HepG2 (cell line): ENCODE results near the gene KCNMA1.

ENCODE experiments used
- CC2D1A ChIP-seq: sonication (generic); formaldehyde crosslinking; IDR thresholded peaks from 2 replicates; pipeline ENCODE4 v1.8.1; 2023; ENCODE audit warnings: mild to moderate bottlenecking, missing genetic modification reagents
- CTCF ChIP-seq: sonication (generic); formaldehyde crosslinking; IDR thresholded peaks from 2 replicates; pipeline ENCODE4 v1.5.0; 2020; ENCODE audit warnings: mild to moderate bottlenecking, missing genetic modification reagents, moderate library complexity
- GABPA ChIP-seq, 2 experiments: IDR thresholded peaks; 2 replicates each; pipeline ENCODE4 v1.6.1; 2011 to 2016; ENCODE audit warnings: low read depth in 2 of 2, low read length in 1 of 2, missing biosample characterization in 1 of 2, missing genetic modification characterization in 1 of 2
- GABPB1 ChIP-seq: IDR thresholded peaks from 2 replicates; pipeline ENCODE4 v1.6.1; 2016; ENCODE audit warnings: mild to moderate bottlenecking, missing genetic modification reagents, moderate library complexity, missing compliant biosample characterization
- POLR2AphosphoS5 ChIP-seq: IDR thresholded peaks from 2 replicates; pipeline ENCODE4 v1.6.1; 2012; ENCODE audit warnings: low read depth, low read length
- SMAD3 ChIP-seq: sonication (generic); formaldehyde crosslinking; IDR thresholded peaks from 2 replicates; pipeline ENCODE4 v1.4.0; 2020; ENCODE audit warnings: missing genetic modification reagents
- SMAD9 ChIP-seq: sonication (generic); formaldehyde crosslinking; IDR thresholded peaks from 2 replicates; pipeline ENCODE4 v1.5.1; 2020; ENCODE audit warnings: mild to moderate bottlenecking, missing genetic modification reagents
- ZNF350 ChIP-seq: sonication (generic); formaldehyde crosslinking; IDR thresholded peaks from 2 replicates; pipeline ENCODE4 v1.4.0; 2020; ENCODE audit warnings: mild to moderate bottlenecking, low read depth, missing genetic modification reagents, borderline replicate concordance
- ZNF720 ChIP-seq: sonication (generic); formaldehyde crosslinking; IDR thresholded peaks from 2 replicates; pipeline ENCODE4 v1.4.0; 2020; ENCODE audit warnings: missing genetic modification reagents

GRCh38 chr10:77236700-77237099, 400.9 kb downstream of the KCNMA1 start:
- no peak for TF ChIP-seq POLR2AphosphoS5
- no peak for TF ChIP-seq SMAD9 (CRISPR knock-in tag)
- TF ChIP-seq SMAD3 = no peak
- no peak for TF ChIP-seq CC2D1A (CRISPR knock-in tag)
- no peak for TF ChIP-seq ZNF720 (CRISPR knock-in tag)
- TF ChIP-seq CTCF (CRISPR knock-in tag) = no peak
- TF ChIP-seq GABPA (IDR thresholded peaks at IDR 0.05; ENCODE audit: low read depth, low read length) = no peak
- TF ChIP-seq GABPA (CRISPR knock-in tag; IDR thresholded peaks at IDR 0.05; ENCODE audit: low read depth) = no peak
- no peak for TF ChIP-seq ZNF350
- TF ChIP-seq GABPB1 = no peak
